ENCODE data around the gene SIPA1. TPM values are rescaled to one million over a fixed set of nuclear protein-coding genes. Genes with fewer than 3 reads are reported as not detected.
"Not testable (repeated sequence)": the region's sequence is repeated elsewhere in the genome, so short reads cannot be mapped to it uniquely, and the experiment has no call there.

Gene SIPA1
- total RNA-seq, 1 experiment from 2014 or later: 86.9 TPM

GRCh38 chr11:65672982-65673381, 35.1 kb downstream of the SIPA1 start:
- TF ChIP-seq POLR2AphosphoS5 (IDR thresholded peaks at IDR 0.05; ENCODE audit: low read depth, low read length) (no peak), SIN3A (IDR thresholded peaks at IDR 0.05; ENCODE audit: borderline replicate concordance, insufficient read depth, low read depth, low read length) (no peak), TCF7L2 (IDR thresholded peaks at IDR 0.05; ENCODE audit: low read depth, low read length) (no peak)
- TF ChIP-seq, protein P1, sequence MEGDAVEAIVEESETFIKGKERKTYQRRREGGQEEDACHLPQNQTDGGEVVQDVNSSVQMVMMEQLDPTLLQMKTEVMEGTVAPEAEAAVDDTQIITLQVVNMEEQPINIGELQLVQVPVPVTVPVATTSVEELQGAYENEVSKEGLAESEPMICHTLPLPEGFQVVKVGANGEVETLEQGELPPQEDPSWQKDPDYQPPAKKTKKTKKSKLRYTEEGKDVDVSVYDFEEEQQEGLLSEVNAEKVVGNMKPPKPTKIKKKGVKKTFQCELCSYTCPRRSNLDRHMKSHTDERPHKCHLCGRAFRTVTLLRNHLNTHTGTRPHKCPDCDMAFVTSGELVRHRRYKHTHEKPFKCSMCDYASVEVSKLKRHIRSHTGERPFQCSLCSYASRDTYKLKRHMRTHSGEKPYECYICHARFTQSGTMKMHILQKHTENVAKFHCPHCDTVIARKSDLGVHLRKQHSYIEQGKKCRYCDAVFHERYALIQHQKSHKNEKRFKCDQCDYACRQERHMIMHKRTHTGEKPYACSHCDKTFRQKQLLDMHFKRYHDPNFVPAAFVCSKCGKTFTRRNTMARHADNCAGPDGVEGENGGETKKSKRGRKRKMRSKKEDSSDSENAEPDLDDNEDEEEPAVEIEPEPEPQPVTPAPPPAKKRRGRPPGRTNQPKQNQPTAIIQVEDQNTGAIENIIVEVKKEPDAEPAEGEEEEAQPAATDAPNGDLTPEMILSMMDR (IDR thresholded peaks at IDR 0.05): no peak
- TF ChIP-seq, protein P2, sequence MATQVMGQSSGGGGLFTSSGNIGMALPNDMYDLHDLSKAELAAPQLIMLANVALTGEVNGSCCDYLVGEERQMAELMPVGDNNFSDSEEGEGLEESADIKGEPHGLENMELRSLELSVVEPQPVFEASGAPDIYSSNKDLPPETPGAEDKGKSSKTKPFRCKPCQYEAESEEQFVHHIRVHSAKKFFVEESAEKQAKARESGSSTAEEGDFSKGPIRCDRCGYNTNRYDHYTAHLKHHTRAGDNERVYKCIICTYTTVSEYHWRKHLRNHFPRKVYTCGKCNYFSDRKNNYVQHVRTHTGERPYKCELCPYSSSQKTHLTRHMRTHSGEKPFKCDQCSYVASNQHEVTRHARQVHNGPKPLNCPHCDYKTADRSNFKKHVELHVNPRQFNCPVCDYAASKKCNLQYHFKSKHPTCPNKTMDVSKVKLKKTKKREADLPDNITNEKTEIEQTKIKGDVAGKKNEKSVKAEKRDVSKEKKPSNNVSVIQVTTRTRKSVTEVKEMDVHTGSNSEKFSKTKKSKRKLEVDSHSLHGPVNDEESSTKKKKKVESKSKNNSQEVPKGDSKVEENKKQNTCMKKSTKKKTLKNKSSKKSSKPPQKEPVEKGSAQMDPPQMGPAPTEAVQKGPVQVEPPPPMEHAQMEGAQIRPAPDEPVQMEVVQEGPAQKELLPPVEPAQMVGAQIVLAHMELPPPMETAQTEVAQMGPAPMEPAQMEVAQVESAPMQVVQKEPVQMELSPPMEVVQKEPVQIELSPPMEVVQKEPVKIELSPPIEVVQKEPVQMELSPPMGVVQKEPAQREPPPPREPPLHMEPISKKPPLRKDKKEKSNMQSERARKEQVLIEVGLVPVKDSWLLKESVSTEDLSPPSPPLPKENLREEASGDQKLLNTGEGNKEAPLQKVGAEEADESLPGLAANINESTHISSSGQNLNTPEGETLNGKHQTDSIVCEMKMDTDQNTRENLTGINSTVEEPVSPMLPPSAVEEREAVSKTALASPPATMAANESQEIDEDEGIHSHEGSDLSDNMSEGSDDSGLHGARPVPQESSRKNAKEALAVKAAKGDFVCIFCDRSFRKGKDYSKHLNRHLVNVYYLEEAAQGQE (IDR thresholded peaks at IDR 0.05; ENCODE audit: insufficient read depth in 1 of 2, low read depth in 2 of 2, low read length in 1 of 2): no peak
- in situ Hi-C loops (cut with HindIII; ENCODE audit: low pct_unique_long_range_greater_than_20kb, low sequenced_read_pairs) (no loop called here), intact Hi-C loops (cut with micrococcal nuclease; ENCODE audit: unreplicated experiment) (no loop called here)
- Histone ChIP-seq H3K36me3 (ENCODE audit: control insufficient read depth, insufficient read depth, low read length) (no peaks in the 10 kb centered on the region), H3K27ac (ENCODE audit: low read length) (no peak overlapping the region), H3K4me1 (ENCODE audit: control insufficient read depth, insufficient read depth, low read length) (no peaks in the 10 kb centered on the region), H3K9me3 (ENCODE audit: control insufficient read depth, insufficient read depth, low read depth, low read length) (no peaks in the 10 kb centered on the region), H3K27me3 (ENCODE audit: control insufficient read depth, insufficient read depth, low read length) (no peaks in the 10 kb centered on the region), H3K4me3 (ENCODE audit: low read depth in 2 of 2, low read length in 2 of 2) (no peak overlapping the region)
- ATAC-seq (no peak), DNase-seq (ENCODE audit: low read depth, low spot score) (no peak)
- BruUV-seq (replicated peaks): no TSS peak
- ChIA-PET POLR2A (no interaction called here), CTCF (interaction anchor here (0.6 kb wide), 1 partner anchor 215 kb away, joined by 6 read pairs; the partner anchor contains the start of gene FIBP)

DNA sequence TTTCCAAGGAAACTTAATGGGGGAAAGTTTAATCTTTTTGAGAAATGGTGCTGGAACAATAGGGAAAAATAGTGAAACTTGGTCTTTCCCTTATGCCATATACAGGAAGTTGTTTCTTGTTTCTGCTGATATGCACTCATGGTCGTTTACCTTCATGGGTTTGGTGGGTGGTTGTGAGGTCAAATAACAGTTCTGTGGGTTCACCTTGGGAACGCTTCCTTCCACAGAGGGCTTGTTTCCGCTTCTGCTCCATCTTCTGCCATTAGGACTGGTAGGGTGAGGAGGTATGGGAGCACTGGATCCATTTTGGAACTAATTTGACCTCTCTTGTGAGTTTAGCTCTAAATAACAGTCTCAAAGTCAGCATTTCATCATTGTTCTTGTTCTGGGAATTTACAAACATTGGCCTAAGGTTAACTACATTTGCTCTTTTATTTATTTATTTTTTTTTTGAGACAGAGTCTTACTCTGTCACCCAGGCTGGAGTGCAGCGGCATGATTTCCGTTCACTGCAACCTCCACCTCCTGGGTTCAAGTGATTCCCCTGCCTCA, 42.4 kb downstream of the SIPA1 start:
- H3K9me3 ChIP-seq (ENCODE audit: control insufficient read depth, insufficient read depth, low read depth, low read length): no peaks in the 10 kb centered on the region
- TF ChIP-seq, protein P1 (IDR thresholded peaks at IDR 0.05): no peak
- TF ChIP-seq SIN3A (IDR thresholded peaks at IDR 0.05; ENCODE audit: borderline replicate concordance, insufficient read depth, low read depth, low read length): no peak
- TF ChIP-seq, protein P2 (IDR thresholded peaks at IDR 0.05; ENCODE audit: insufficient read depth in 1 of 2, low read depth in 2 of 2, low read length in 1 of 2): no peak
- no peak for TF ChIP-seq POLR2AphosphoS5 (IDR thresholded peaks at IDR 0.05; ENCODE audit: low read depth, low read length)
- no peak for TF ChIP-seq TCF7L2 (IDR thresholded peaks at IDR 0.05; ENCODE audit: low read depth, low read length)
- ChIA-PET POLR2A (interaction anchor here (0.6 kb wide), 2 partner anchors 14 to 80 kb away, joined by 4 read pairs; no protein-coding TSS in a partner anchor), CTCF (interaction anchor here (0.7 kb wide), 1 partner anchor 54 kb away, joined by 3 read pairs; no protein-coding TSS in a partner anchor)
- no peak overlapping the region for H3K4me3 ChIP-seq (ENCODE audit: low read depth in 2 of 2, low read length in 2 of 2)
- intact Hi-C loops (cut with micrococcal nuclease; ENCODE audit: unreplicated experiment): no loop called here
- no TSS peak for BruUV-seq (replicated peaks)
- H3K36me3 ChIP-seq (ENCODE audit: control insufficient read depth, insufficient read depth, low read length): no peaks in the 10 kb centered on the region
- in situ Hi-C loops (cut with HindIII; ENCODE audit: low pct_unique_long_range_greater_than_20kb, low sequenced_read_pairs): no loop called here
- no peaks in the 10 kb centered on the region for H3K4me1 ChIP-seq (ENCODE audit: control insufficient read depth, insufficient read depth, low read length)
- DNase-seq (ENCODE audit: low read depth, low spot score): no peak
- no peak overlapping the region for H3K27ac ChIP-seq (ENCODE audit: low read length)
- no peaks in the 10 kb centered on the region for H3K27me3 ChIP-seq (ENCODE audit: control insufficient read depth, insufficient read depth, low read length)
- no peak for ATAC-seq

DNA sequence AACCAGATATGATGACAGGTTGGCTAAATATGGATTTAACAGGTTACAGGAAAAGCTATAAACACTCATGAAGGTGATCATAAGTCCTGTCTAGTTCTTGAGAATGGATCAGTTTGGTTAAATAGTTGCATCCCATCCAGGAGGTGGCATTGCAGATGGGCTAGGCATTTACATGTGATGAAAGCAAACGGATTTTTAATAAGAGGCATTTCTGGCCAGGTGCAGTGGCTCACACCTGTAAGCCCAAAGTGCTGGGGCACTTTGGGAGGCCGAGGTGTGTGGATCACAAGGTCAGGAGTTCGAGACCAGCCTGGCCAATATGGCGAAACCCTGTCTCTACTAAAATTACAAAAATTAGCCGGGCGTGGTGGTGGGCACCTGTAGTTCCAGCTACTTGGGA, 45.6 kb downstream of the SIPA1 start:
- H3K27ac ChIP-seq (ENCODE audit: low read length); POLR2A ChIA-PET; DNase-seq (ENCODE audit: low read depth, low spot score); H3K27me3 ChIP-seq (ENCODE audit: control insufficient read depth, insufficient read depth, low read length); H3K36me3 ChIP-seq (ENCODE audit: control insufficient read depth, insufficient read depth, low read length); intact Hi-C loops (cut with micrococcal nuclease; ENCODE audit: unreplicated experiment); in situ Hi-C loops (cut with HindIII; ENCODE audit: low pct_unique_long_range_greater_than_20kb, low sequenced_read_pairs); ATAC-seq; H3K4me3 ChIP-seq (ENCODE audit: low read depth in 2 of 2, low read length in 2 of 2); H3K4me1 ChIP-seq (ENCODE audit: control insufficient read depth, insufficient read depth, low read length); BruUV-seq (replicated peaks); CTCF ChIA-PET; H3K9me3 ChIP-seq (ENCODE audit: control insufficient read depth, insufficient read depth, low read depth, low read length): not testable (repeated sequence)

Data from Panc1 (cell line).